SKM-1 (cell line): Measurements from ENCODE around the gene GNAQ.

Experiments
- DNase-seq: peaks from one replicate; lab custom pipeline; 2025; ENCODE audit not compliant: unreplicated experiment; lab: John Stamatoyannopoulos, UW

GNAQ gene

GRCh38 chr9:78003730-78004129 lies 27.9 kb downstream of the GNAQ start:
- no peak for DNase-seq

GRCh38 chr9:78001946-78002731 lies 29.5 kb downstream of the GNAQ start:
- DNase-seq, result no peak

GRCh38 chr9:78000221-78000620 lies 31.4 kb downstream of the GNAQ start:
- DNase-seq, result no peak

GRCh38 chr9:77999231-77999631 lies 32.4 kb downstream of the GNAQ start:
- no peak for DNase-seq

- no peak for DNase-seq
Observed at GRCh38 chr9:77997611-77998284, 33.9 kb downstream of the GNAQ start.

GRCh38 chr9:77996696-77997095 lies 34.9 kb downstream of the GNAQ start:
- DNase-seq, result no peak

- no peak for DNase-seq
Observed at GRCh38 chr9:77991191-77991590, 40.4 kb downstream of the GNAQ start.

GRCh38 chr9:77989909-77990308 lies 41.7 kb downstream of the GNAQ start:
- DNase-seq, result no peak

- DNase-seq, result no peak
Observed at GRCh38 chr9:77989458-77989857, 42.2 kb downstream of the GNAQ start.

GRCh38 chr9:77988630-77989029 lies 43.0 kb downstream of the GNAQ start:
- no peak for DNase-seq

- no peak for DNase-seq
Observed at GRCh38 chr9:77987880-77988525, 43.6 kb downstream of the GNAQ start.

GRCh38 chr9:77987081-77987656 lies 44.4 kb downstream of the GNAQ start:
- no peak for DNase-seq

GRCh38 chr9:77985996-77986395 lies 45.6 kb downstream of the GNAQ start:
- no peak for DNase-seq

- DNase-seq, result no peak
Observed at GRCh38 chr9:77983320-77983662, 48.3 kb downstream of the GNAQ start.

GRCh38 chr9:77982581-77983319 lies 48.9 kb downstream of the GNAQ start:
- DNase-seq, result no peak

GRCh38 chr9:77981907-77982306 lies 49.7 kb downstream of the GNAQ start:
- DNase-seq, result no peak

- DNase-seq, result peak; percentile 63
Observed at GRCh38 chr9:77981332-77981731, 50.3 kb downstream of the GNAQ start.

- DNase-seq, result no peak
Observed at GRCh38 chr9:77980622-77981021, 51.0 kb downstream of the GNAQ start.

GRCh38 chr9:77978086-77978781 lies 53.4 kb downstream of the GNAQ start:
- no peak for DNase-seq

GRCh38 chr9:77977210-77977611 lies 54.4 kb downstream of the GNAQ start:
- DNase-seq, result peak; percentile 23

GRCh38 chr9:77975806-77976205 lies 55.8 kb downstream of the GNAQ start:
- DNase-seq, result no peak
